Measurements from ENCODE around the gene MTG2.

- no peak for TF ChIP-seq EP300 (IDR thresholded peaks at IDR 0.05; ENCODE audit: borderline replicate concordance in 1 of 2, low read depth in 2 of 2, low read length in 2 of 2)
- no peak for TF ChIP-seq CTCF (IDR thresholded peaks at IDR 0.05; ENCODE audit: control extremely low read depth in 1 of 3, insufficient read depth in 1 of 3, low read depth in 1 of 3, low read length in 3 of 3)
- TF ChIP-seq CBX8 (IDR thresholded peaks at IDR 0.05; ENCODE audit: borderline replicate concordance, low read depth, low read length) = no peak
These were observed 61.2 kb downstream of the MTG2 start for GRCh38 chr20:62243906-62244515.
